GM19025 (cell line): ENCODE data around the gene ATP2C1.
"Not testable (repeated sequence)": the region's sequence is repeated elsewhere in the genome, so short reads cannot be mapped to it uniquely, and the experiment has no call there.

Experiments
- ATAC-seq: cut with Tn5 transposase; IDR thresholded peaks from one replicate; pipeline ENCODE4 v1.9.1; 2021; ENCODE audit warnings: mild to moderate bottlenecking, low read depth, moderate library complexity; ENCODE audit not compliant: unreplicated experiment

Gene ATP2C1

GRCh38 chr3:131031660-131032059 is 137.8 kb downstream of the ATP2C1 start:
- ATAC-seq, result no peak

GRCh38 chr3:131033480-131034080 is 139.7 kb downstream of the ATP2C1 start:
- no peak for ATAC-seq

DNA sequence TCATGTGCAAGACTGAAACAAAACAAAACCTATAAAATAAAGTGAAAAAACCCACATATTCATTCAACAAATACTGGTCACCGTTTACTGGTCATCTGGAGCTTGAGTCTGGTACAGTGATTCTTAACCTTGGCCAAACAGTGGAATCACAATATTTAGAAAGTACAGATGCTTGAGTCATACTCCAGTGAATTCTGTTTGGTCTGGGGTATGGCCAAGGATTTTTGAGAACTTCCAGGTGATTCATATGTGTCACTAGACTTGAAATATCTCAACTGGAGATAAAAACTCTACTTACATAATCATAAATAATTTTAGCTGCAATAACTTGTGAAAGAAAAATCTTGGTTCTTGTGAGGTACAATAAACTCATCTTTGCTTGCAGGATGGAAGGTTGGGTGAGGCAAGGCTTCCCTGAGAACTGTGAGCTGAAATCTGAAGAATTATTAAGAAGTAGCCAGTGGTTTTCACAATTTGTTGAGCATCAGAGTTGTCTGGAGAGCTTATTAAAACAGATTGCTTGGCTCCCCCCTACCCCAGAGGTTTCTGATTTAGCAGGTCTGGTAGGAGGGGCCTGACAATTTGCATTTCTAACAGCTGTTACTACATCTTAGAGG is 142.4 kb downstream of the ATP2C1 start:
- no peak for ATAC-seq

DNA sequence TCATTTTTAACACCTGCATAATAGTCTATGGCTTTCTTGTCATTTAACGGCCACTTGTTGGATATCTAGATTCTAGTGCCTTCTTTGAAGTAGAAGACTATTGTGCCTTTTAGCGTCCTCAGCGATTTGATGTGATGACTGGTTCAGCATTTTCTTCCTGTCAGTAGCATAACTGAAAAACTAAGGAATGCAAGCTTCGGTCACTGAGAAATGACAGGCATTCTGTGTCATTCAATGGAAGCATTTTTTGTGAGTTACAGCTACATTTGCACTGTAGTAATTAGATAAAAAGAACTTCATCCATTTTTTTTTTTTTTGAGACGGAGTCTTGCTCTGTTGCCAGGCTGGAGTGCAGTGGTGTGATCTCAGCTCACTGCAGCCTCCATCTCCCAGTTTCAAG is 143.1 kb downstream of the ATP2C1 start:
- no peak for ATAC-seq

DNA sequence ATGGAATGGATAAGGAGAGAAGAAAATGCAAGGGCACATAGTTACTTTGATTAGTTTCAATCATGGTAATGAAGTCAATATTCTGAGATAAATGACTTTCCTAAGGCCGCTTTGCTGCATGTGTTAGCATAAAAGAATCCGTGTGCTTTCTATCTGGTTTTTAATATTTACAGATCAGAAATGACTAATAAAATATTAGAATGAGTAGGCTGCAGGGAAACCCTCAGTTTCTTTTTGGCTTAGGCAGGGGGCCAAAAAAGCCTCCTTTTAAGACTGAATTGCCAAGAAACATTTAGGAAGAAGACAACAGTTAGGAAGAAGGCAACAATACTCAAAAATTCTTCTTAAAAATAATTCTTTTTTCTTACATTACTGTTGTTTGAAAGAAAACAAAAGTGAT is 144.4 kb downstream of the ATP2C1 start:
- no peak for ATAC-seq

DNA sequence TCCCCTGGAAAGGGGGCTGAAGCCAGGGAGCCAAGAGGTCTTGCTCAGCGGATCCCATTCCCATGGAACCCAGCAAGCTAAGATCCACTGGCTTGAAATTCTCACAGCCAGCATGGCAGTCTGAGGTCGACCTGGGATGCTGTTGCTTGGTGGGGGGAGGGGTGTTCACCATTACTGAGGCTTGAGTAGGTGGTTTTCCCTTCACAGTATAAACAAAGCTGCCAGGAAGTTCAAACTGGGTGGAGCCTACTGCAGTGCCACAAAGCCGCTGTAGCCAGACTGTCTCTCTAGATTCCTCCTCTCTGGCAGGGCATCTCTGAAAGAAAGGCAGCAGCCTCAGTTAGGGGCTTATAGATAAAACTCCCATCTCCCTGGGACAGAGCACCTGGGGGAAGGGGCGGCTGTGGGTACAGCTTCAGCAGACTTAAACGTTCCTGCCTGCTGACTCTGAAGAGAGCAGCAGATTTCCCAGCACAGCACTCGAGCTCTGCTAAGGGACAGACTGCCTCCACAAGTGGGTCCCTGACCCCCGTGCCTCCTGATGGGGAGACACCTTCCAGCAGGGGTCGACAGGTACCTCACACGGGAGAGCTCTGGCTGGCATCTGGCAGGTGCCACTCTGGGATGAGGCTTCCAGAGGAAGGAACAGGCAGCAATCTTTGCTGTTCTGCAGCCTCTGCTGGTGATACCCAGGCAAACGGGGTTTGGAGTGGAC is 148.5 kb downstream of the ATP2C1 start:
- not testable (repeated sequence) for ATAC-seq

DNA sequence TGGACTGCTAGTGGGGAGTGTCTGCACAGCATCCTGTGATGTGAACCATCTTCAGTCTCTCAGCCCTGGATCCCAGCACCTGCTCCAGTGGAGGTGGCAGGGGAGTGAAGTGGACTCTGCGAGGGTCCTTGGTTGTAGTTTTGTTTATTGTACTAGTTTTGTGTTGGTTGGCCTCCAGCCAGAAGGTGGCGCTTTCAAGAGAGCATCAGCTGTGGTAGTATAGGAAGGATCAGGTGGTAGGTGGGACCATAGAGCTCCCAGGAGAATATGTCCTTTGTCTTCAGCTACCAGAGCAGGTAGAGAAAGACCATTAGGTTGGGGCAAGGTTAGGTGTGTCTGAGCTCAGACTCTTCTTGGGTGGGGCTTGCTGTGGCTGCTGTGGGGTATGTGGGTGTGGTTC is 153.7 kb downstream of the ATP2C1 start:
- ATAC-seq, result no peak

GRCh38 chr3:131048030-131048429 is 154.1 kb downstream of the ATP2C1 start:
- ATAC-seq, result no peak

GRCh38 chr3:131050001-131050400 is 156.1 kb downstream of the ATP2C1 start:
- ATAC-seq, result no peak

GRCh38 chr3:131053043-131053859 is 159.4 kb downstream of the ATP2C1 start:
- no peak for ATAC-seq
